H1 (cell line): Measurements from ENCODE around the gene DNMT1. TPM values are rescaled to one million over a fixed set of nuclear protein-coding genes. Genes with fewer than 3 reads are reported as not detected.

Experiments used
- ATF3 ChIP-seq: IDR thresholded peaks from 2 replicates; pipeline ENCODE4 v1.6.1; 2011; ENCODE audit warnings: low read depth, mild to moderate bottlenecking, low read length; ENCODE audit not compliant: insufficient read depth
- CREB1 ChIP-seq: IDR thresholded peaks from 2 replicates; pipeline ENCODE4 v1.6.1; 2012; ENCODE audit warnings: inconsistent platforms
- TAF7 ChIP-seq: optimal IDR thresholded peaks from 2 replicates; pipeline ENCODE3; 2011; ENCODE audit warnings: low read depth, mild to moderate bottlenecking, inconsistent platforms, low read length, moderate library complexity, borderline replicate concordance
- ZNF274 ChIP-seq: IDR thresholded peaks from 2 replicates; pipeline ENCODE4 v1.7.0; 2012; ENCODE audit warnings: low read length, borderline replicate concordance; ENCODE audit errors: extremely low read depth
- polyA plus RNA-seq, 7 experiments: library from polyadenylated mRNA; depleted of rRNA in 3 of 7; stranded (reverse) in 5 of 7; unstranded in 2 of 7; fragments of >200 nt in 5 of 7; fragments of 200-250 nt in 2 of 7; gene quantifications; 1 replicate in 5 of 7; 2 replicates in 1 of 7; 4 replicates in 1 of 7; pipeline versions ENCODE4 v1.2.1 to v1.2.3, GENCODE V29; 2011 to 2013; ENCODE audit warnings: missing spikeins in 2 of 7, mixed read lengths in 2 of 7
- total RNA-seq: library from RNA; stranded (reverse); fragmentation: NEBNext Ultra II Directional; extraction: Animal tissue kit (Norgen Biotek cat#: 25700); gene quantifications from 2 replicates; pipeline ENCODE4 v1.2.1, GENCODE V29; 2021

DNMT1 gene
- total and polyA plus RNA-seq, 2 of the 8 experiments (the other 6 are each of a cell fraction or from before 2014, with no cell fraction given), result 101 to 210 TPM

- TF ChIP-seq ATF3 (no peak), ZNF274 (no peak), TAF7 (no peak), CREB1 (no peak)
Observed at GRCh38 chr19:10184636-10185035, 10.1 kb downstream of the DNMT1 start (continued).
